Caco-2 (cell line): ENCODE measurements around the gene KIF13A. TPM values are rescaled to one million over a fixed set of nuclear protein-coding genes. Genes with fewer than 3 reads are reported as not detected.
"Not testable (repeated sequence)": the region's sequence is repeated elsewhere in the genome, so short reads cannot be mapped to it uniquely, and the experiment has no call there.

ENCODE experiments used
- BruUV-seq: library from RNA; stranded (reverse); fragments of 400-500 nt; replicated peaks from 2 replicates; lab custom pipeline; 2021; lab: Mats Ljungman, UMichigan
- CTCF ChIA-PET: fragments of 300-600 bp; sonication (Branson Sonifier 250); formaldehyde crosslinking; loops from one replicate; lab custom pipeline; 2022; ENCODE audit warnings: antibody characterized with exemption; lab: Charles Lee
- POLR2A ChIA-PET: fragments of 300-600 bp; sonication (Branson Sonifier 250); formaldehyde crosslinking; loops from one replicate; lab custom pipeline; 2022; ENCODE audit warnings: antibody characterized with exemption; lab: Charles Lee
- DNase-seq, 2 experiments: peaks; one replicate each; pipeline versions ENCODE4 v3.0.0 to v3.0.0-alpha.2; 2020 to 2022
- H3K27me3 ChIP-seq: replicated peaks from 2 replicates; pipeline ENCODE4 v1.6.0; 2011; ENCODE audit warnings: low read length; ENCODE audit not compliant: control insufficient read depth, insufficient read depth
- H3K36me3 ChIP-seq: 2 replicates; pipeline ENCODE4 v1.5.1; 2011; ENCODE audit warnings: low read length; ENCODE audit not compliant: control insufficient read depth, insufficient read depth
- H3K4me1 ChIP-seq: fragments of 250-450 bp; sonication (Bioruptor Pico); 2 replicates; pipeline ENCODE4 v1.5.1; 2020; ENCODE audit warnings: mild to moderate bottlenecking
- H3K4me3 ChIP-seq: 2 replicates; pipeline ENCODE4 v1.5.1; 2011; ENCODE audit warnings: low read depth, mild to moderate bottlenecking, control low read depth, low read length
- H3K9me3 ChIP-seq: fragments of 250-450 bp; sonication (Bioruptor Pico); 2 replicates; pipeline ENCODE4 v1.5.1; 2020; ENCODE audit warnings: mild to moderate bottlenecking, moderate library complexity
- H3K27ac Mint-ChIP-seq: one replicate; pipeline ENCODE4 v1.8.0; 2022; ENCODE audit warnings: mixed read lengths; ENCODE audit not compliant: unreplicated experiment
- H3K27me3 Mint-ChIP-seq: one replicate; pipeline ENCODE4 v1.8.0; 2022; ENCODE audit warnings: mixed read lengths; ENCODE audit not compliant: insufficient read depth, unreplicated experiment
- H3K36me3 Mint-ChIP-seq: one replicate; pipeline ENCODE4 v1.8.0; 2022; ENCODE audit warnings: mild to moderate bottlenecking, mixed read lengths; ENCODE audit not compliant: insufficient read depth, unreplicated experiment
- H3K4me1 Mint-ChIP-seq: one replicate; pipeline ENCODE4 v1.8.0; 2022; ENCODE audit warnings: low read depth, mixed read lengths; ENCODE audit not compliant: unreplicated experiment
- H3K4me3 Mint-ChIP-seq: one replicate; pipeline ENCODE4 v1.8.0; 2022; ENCODE audit warnings: mild to moderate bottlenecking, moderate library complexity, mixed read lengths; ENCODE audit not compliant: unreplicated experiment
- H3K9me3 Mint-ChIP-seq: one replicate; pipeline ENCODE4 v1.8.0; 2022; ENCODE audit warnings: mixed read lengths; ENCODE audit not compliant: unreplicated experiment
- CTCF ChIP-seq, 2 experiments: fragments of 200-600 bp in 1 of 2; IDR thresholded peaks; 1 replicate in 1 of 2; 2 replicates in 1 of 2; pipeline versions ENCODE4 v1.5.1 to v1.8.0; 2011 to 2022; ENCODE audit warnings: antibody characterized with exemption in 1 of 2, control low read depth in 1 of 2, inconsistent platforms in 1 of 2, low read depth in 1 of 2, low read length in 1 of 2, mild to moderate bottlenecking in 1 of 2, moderate library complexity in 1 of 2; ENCODE audit not compliant: insufficient read depth in 1 of 2, severe bottlenecking in 1 of 2, unreplicated experiment in 1 of 2
- intact Hi-C: fragments of 100-400 bp; cut with micrococcal nuclease; formaldehyde crosslinking; loops from one replicate; pipeline ENCODE4 v1.10.0; 2022; ENCODE audit not compliant: unreplicated experiment
- total RNA-seq: library from RNA; stranded (reverse); gene quantifications from 2 replicates; pipeline ENCODE4 v1.2.3, GENCODE V29; 2022

The KIF13A gene
- total RNA-seq, 1 experiment from 2014 or later: 13.8 TPM

GRCh38 chr6:18016133-18016532 lies 28.7 kb upstream of the KIF13A start:
- Histone ChIP-seq H3K4me3 (no peak overlapping the region), H3K4me1 (no peaks in the 10 kb centered on the region), H3K27me3 (no peaks in the 10 kb centered on the region), H3K36me3 (no peaks in the 10 kb centered on the region), H3K9me3 (no peaks in the 10 kb centered on the region)
- Mint-ChIP-seq H3K27me3 (no peaks in the 10 kb centered on the region), H3K9me3 (no peaks in the 10 kb centered on the region), H3K27ac (no peak overlapping the region), H3K36me3 (no peaks in the 10 kb centered on the region), H3K4me1 (no peaks in the 10 kb centered on the region), H3K4me3 (no peak overlapping the region)
- no peak for TF ChIP-seq CTCF (IDR thresholded peaks at IDR 0.05; ENCODE audit: insufficient read depth in 1 of 2, low read depth in 1 of 2, low read length in 1 of 2, severe bottlenecking in 1 of 2, unreplicated experiment in 1 of 2)
- no TSS peak for BruUV-seq
- intact Hi-C loops: no loop called here
- POLR2A ChIA-PET: no interaction called here
- CTCF ChIA-PET: no interaction called here
- DNase-seq: no peak

GRCh38 chr6:18011287-18011686 lies 23.9 kb upstream of the KIF13A start:
- ChIA-PET POLR2A (no interaction called here), CTCF (no interaction called here)
- H3K9me3 ChIP-seq: no peaks in the 10 kb centered on the region
- DNase-seq: no peak
- H3K4me1 Mint-ChIP-seq: no peaks in the 10 kb centered on the region
- H3K27me3 Mint-ChIP-seq: no peaks in the 10 kb centered on the region
- H3K4me3 Mint-ChIP-seq: no peak overlapping the region
- BruUV-seq: no TSS peak
- no peaks in the 10 kb centered on the region for H3K9me3 Mint-ChIP-seq
- H3K4me1 ChIP-seq: no peaks in the 10 kb centered on the region
- intact Hi-C loops: no loop called here
- no peak overlapping the region for H3K4me3 ChIP-seq
- no peak overlapping the region for H3K27ac Mint-ChIP-seq
- H3K27me3 ChIP-seq: no peaks in the 10 kb centered on the region; the same call in 1 of the 2 replicates
- no peaks in the 10 kb centered on the region for H3K36me3 Mint-ChIP-seq
- no peaks in the 10 kb centered on the region for H3K36me3 ChIP-seq
- TF ChIP-seq CTCF (IDR thresholded peaks at IDR 0.05; ENCODE audit: insufficient read depth in 1 of 2, low read depth in 1 of 2, low read length in 1 of 2, severe bottlenecking in 1 of 2, unreplicated experiment in 1 of 2): no peak

GRCh38 chr6:18010540-18010939 lies 23.1 kb upstream of the KIF13A start:
- H3K4me3 ChIP-seq, H3K4me3 Mint-ChIP-seq, H3K9me3 ChIP-seq, H3K9me3 Mint-ChIP-seq, BruUV-seq, H3K36me3 Mint-ChIP-seq, H3K27me3 Mint-ChIP-seq, DNase-seq, intact Hi-C loops, H3K27ac Mint-ChIP-seq, CTCF ChIA-PET, POLR2A ChIA-PET, H3K27me3 ChIP-seq, H3K4me1 ChIP-seq, H3K4me1 Mint-ChIP-seq, H3K36me3 ChIP-seq: not testable (repeated sequence)
